Endodermal cell (in vitro differentiated cells): ENCODE data around the gene C1QTNF3. TPM values are rescaled to one million over a fixed set of nuclear protein-coding genes. Genes with fewer than 3 reads are reported as not detected.

Experiments used
- DNase-seq: peaks from one replicate; pipeline ENCODE4 v3.0.0-alpha.2; 2017
- H3K27ac ChIP-seq: 2 replicates; pipeline ENCODE4 v1.5.1; 2013; ENCODE audit warnings: mild to moderate bottlenecking, low read depth, low read length, moderate library complexity
- H3K27me3 ChIP-seq: 2 replicates; pipeline ENCODE4 v1.6.1; 2013; ENCODE audit warnings: mild to moderate bottlenecking, low read length, moderate library complexity; ENCODE audit not compliant: insufficient read depth, control insufficient read depth, poor library complexity, severe bottlenecking
- H3K36me3 ChIP-seq: 2 replicates; pipeline ENCODE4 v1.7.0; 2013; ENCODE audit warnings: mild to moderate bottlenecking, low read length, moderate library complexity; ENCODE audit not compliant: control insufficient read depth, insufficient read depth
- H3K4me1 ChIP-seq: one replicate; pipeline ENCODE4 v1.7.0; 2013; ENCODE audit warnings: low read length; ENCODE audit not compliant: control insufficient read depth, insufficient read depth
- H3K4me3 ChIP-seq: 2 replicates; pipeline ENCODE4 v1.5.1; 2013; ENCODE audit warnings: mild to moderate bottlenecking, low read length, moderate library complexity
- H3K9ac ChIP-seq: 2 replicates; pipeline ENCODE4 v1.6.1; 2013; ENCODE audit warnings: mild to moderate bottlenecking, low read length, moderate library complexity; ENCODE audit not compliant: poor library complexity, severe bottlenecking; ENCODE audit errors: extremely low read depth
- H3K9me3 ChIP-seq: 2 replicates; pipeline ENCODE4 v1.6.1; 2013; ENCODE audit warnings: mild to moderate bottlenecking, low read length, moderate library complexity; ENCODE audit not compliant: control insufficient read depth
- H3K27ac Mint-ChIP-seq: 2 replicates; pipeline ENCODE4 v1.8.0; 2020; ENCODE audit warnings: mixed read lengths
- H3K27me3 Mint-ChIP-seq: 2 replicates; pipeline ENCODE4 v1.8.0; 2021; ENCODE audit warnings: mild to moderate bottlenecking, mixed read lengths; ENCODE audit not compliant: insufficient read depth
- H3K36me3 Mint-ChIP-seq: 2 replicates; pipeline ENCODE4 v1.8.0; 2020; ENCODE audit warnings: low read depth, mixed read lengths
- H3K4me1 Mint-ChIP-seq: 2 replicates; pipeline ENCODE4 v1.8.0; 2020; ENCODE audit warnings: mixed read lengths
- H3K4me3 Mint-ChIP-seq: 2 replicates; pipeline ENCODE4 v1.8.0; 2020; ENCODE audit warnings: mild to moderate bottlenecking, moderate library complexity, mixed read lengths
- H3K9me3 Mint-ChIP-seq: 2 replicates; pipeline ENCODE4 v1.8.0; 2020; ENCODE audit warnings: mild to moderate bottlenecking, mixed read lengths
- WGBS, 2 experiments: methylation state at CpG; one replicate each; pipeline versions ENCODE4 v1.1.5 to v1.1.7; 2013; ENCODE audit warnings: missing lambda C conversion rate in 2 of 2, mixed read lengths in 1 of 2; ENCODE audit not compliant: insufficient coverage in 1 of 2, insufficient read length in 1 of 2; 5-methylcytosine and 5-hydroxymethylcytosine counted together
- total RNA-seq, 2 donors: library from RNA; stranded (reverse); fragmentation: NEBNext Ultra II Directional in 1 of 2; extraction: Animal tissue kit (Norgen Biotek cat#: 25700) in 1 of 2; gene quantifications; 2 replicates in 1 of 2; 3 replicates in 1 of 2; pipeline ENCODE4 v1.2.1, GENCODE V29; 2021
- TF ChIP-seq, protein P1 (sequence below): fragments of 200-600 bp; sonication (generic); conservative IDR thresholded peaks from 2 replicates; pipeline ENCODE4 v1.5.0; 2021; ENCODE audit warnings: antibody characterized with exemption, mild to moderate bottlenecking

The C1QTNF3 gene
- total RNA-seq, 2 donors from 2014 or later: 5.0 to 7.2 TPM

DNA sequence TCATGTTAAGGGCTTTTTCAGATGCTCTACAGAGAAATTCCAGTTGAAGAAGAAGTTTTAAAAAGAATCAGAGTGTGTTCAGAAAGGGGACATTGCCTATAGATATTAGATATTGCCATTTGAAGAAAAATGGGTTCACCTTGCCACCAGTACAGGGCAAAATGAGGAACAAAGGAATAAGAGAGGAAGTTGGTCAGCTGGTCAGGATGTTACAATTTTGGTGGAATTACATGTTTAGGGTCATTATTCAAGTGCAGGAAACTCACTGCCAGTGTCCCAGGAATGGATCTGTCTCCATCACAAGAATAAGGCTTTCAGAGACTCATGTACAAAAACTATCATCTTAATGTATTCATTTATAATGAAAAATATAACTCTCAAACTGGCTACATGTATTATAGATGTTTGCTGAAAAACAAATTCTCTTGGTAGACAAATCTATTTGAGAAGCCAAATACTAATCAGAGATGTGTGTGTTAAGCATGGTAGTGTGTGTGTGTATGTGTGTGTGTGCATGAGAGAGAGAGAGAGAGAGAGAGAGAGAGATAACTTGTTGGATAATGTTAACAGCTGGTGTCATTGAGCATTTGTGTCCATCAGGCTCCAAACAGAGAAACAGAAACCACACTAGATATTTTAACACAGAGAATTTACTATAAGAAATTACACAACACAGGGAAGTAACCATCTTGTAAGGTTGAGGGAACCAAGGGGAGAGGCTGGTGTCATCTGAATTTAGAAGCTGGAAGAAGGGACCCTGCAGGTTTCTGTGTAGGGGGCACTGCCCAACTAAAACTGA is 5.0 kb upstream of the C1QTNF3 start:
- peaks cover 16% of the 10 kb centered on the region for H3K36me3 Mint-ChIP-seq
- Histone ChIP-seq H3K36me3 (no peaks in the 10 kb centered on the region), H3K27ac (no peak overlapping the region), H3K4me1 (peaks cover 7% of the 10 kb centered on the region), H3K9me3 (no peaks in the 10 kb centered on the region), H3K27me3 (no peaks in the 10 kb centered on the region), H3K4me3 (no peak overlapping the region), H3K9ac (no peak overlapping the region)
- H3K4me3 Mint-ChIP-seq: no peak overlapping the region
- H3K9me3 Mint-ChIP-seq: no peaks in the 10 kb centered on the region
- no peaks in the 10 kb centered on the region for H3K27me3 Mint-ChIP-seq
- no peak for DNase-seq
- H3K27ac Mint-ChIP-seq: no peak overlapping the region
- TF ChIP-seq, protein P1, sequence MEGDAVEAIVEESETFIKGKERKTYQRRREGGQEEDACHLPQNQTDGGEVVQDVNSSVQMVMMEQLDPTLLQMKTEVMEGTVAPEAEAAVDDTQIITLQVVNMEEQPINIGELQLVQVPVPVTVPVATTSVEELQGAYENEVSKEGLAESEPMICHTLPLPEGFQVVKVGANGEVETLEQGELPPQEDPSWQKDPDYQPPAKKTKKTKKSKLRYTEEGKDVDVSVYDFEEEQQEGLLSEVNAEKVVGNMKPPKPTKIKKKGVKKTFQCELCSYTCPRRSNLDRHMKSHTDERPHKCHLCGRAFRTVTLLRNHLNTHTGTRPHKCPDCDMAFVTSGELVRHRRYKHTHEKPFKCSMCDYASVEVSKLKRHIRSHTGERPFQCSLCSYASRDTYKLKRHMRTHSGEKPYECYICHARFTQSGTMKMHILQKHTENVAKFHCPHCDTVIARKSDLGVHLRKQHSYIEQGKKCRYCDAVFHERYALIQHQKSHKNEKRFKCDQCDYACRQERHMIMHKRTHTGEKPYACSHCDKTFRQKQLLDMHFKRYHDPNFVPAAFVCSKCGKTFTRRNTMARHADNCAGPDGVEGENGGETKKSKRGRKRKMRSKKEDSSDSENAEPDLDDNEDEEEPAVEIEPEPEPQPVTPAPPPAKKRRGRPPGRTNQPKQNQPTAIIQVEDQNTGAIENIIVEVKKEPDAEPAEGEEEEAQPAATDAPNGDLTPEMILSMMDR: no peak
- peaks cover 8% of the 10 kb centered on the region for H3K4me1 Mint-ChIP-seq

DNA sequence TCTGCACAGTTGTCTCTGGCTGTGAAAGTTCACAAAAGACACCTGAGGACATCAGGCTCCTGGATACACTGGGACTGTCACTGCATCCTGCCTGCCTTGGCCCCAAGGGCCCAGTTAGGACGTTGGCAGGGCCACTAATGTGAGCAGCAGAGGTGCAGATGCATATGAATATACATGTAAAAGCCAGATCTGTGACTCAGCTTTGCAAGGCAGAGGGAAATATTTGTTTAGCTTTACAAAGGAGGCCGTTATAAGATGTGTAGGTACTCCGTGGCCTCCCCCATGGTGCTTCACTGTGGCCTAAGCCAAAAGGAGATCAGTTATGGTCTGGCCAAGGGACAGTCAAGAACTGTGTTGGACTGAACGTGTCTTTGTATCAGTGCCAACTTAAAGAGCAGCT is 4.1 kb upstream of the C1QTNF3 start:
- Histone ChIP-seq H3K27me3 (no peaks in the 10 kb centered on the region), H3K9ac (no peak overlapping the region), H3K27ac (no peak overlapping the region), H3K9me3 (no peaks in the 10 kb centered on the region), H3K4me3 (no peak overlapping the region), H3K4me1 (peaks cover 7% of the 10 kb centered on the region), H3K36me3 (no peaks in the 10 kb centered on the region)
- WGBS, 2 experiments: 75 to 79% methylated on average over 4 of the region's 4 CpGs
- H3K9me3 Mint-ChIP-seq: no peaks in the 10 kb centered on the region
- H3K27ac Mint-ChIP-seq: no peak overlapping the region
- DNase-seq: no peak
- no peaks in the 10 kb centered on the region for H3K27me3 Mint-ChIP-seq
- H3K36me3 Mint-ChIP-seq: peaks cover 16% of the 10 kb centered on the region
- H3K4me1 Mint-ChIP-seq: peaks cover 8% of the 10 kb centered on the region
- TF ChIP-seq, protein P1: no peak
- H3K4me3 Mint-ChIP-seq: no peak overlapping the region

DNA sequence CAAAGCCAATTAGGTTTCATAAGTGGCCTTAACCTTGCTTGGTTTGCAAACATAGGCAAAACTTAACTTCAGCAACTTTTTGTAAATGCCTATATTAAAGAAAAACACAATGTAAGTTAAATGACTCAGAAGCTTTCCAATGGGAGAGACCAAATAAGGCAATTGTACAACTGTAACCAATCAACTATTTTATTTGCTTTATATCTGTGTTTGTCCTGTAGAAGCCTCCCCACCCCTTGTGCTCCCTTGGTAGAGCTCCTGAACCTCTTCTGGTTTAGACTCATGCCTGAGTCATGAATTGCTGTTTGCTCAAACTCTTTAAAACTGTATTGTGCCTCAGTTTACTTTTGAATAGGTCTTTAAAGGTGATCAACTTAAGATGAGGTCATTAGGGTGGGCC is 3.0 kb upstream of the C1QTNF3 start:
- no peaks in the 10 kb centered on the region for H3K9me3 ChIP-seq
- H3K9me3 Mint-ChIP-seq: no peaks in the 10 kb centered on the region
- no peak overlapping the region for H3K9ac ChIP-seq
- H3K4me3 ChIP-seq: no peak overlapping the region
- no peaks in the 10 kb centered on the region for H3K36me3 ChIP-seq
- H3K27me3 ChIP-seq: no peaks in the 10 kb centered on the region
- no peak overlapping the region for H3K27ac ChIP-seq
- peaks cover 7% of the 10 kb centered on the region for H3K4me1 ChIP-seq
- H3K27ac Mint-ChIP-seq: no peak overlapping the region
- peaks cover 8% of the 10 kb centered on the region for H3K4me1 Mint-ChIP-seq
- TF ChIP-seq, protein P1: no peak
- no peak overlapping the region for H3K4me3 Mint-ChIP-seq
- DNase-seq: no peak
- H3K36me3 Mint-ChIP-seq: peaks cover 9% of the 10 kb centered on the region
- no peaks in the 10 kb centered on the region for H3K27me3 Mint-ChIP-seq
